ENCODE results near the gene DPP10.
A peak's percentile ranks its signal among the peaks of the same experiment; 100 is the strongest.

DPP10 gene

DNA sequence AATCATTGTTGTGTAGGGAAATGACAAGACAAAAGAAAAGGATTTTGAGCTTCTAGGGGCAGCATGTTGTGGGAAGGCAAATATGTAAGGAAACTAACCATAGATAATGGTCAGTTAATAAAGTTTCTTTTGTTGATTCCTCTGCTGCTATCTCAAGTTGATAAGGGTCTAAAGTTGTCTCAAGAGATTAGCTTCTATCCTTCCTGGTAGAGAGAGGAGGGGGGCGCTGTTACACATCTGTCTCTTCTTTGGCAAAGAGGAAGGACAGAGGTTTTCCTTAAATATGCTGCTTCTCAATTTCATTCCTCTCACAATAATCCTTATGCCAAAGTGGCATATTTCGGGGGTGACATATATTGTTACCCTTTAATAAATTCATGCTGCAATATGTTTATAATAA, 944.0 kb downstream of the DPP10 start:
- no peak overlapping the region for H3K27ac ChIP-seq
- CTCF ChIA-PET, result no interaction called here
- DNase-seq (ENCODE audit: low spot score), result no peak
- TF ChIP-seq, protein P1, sequence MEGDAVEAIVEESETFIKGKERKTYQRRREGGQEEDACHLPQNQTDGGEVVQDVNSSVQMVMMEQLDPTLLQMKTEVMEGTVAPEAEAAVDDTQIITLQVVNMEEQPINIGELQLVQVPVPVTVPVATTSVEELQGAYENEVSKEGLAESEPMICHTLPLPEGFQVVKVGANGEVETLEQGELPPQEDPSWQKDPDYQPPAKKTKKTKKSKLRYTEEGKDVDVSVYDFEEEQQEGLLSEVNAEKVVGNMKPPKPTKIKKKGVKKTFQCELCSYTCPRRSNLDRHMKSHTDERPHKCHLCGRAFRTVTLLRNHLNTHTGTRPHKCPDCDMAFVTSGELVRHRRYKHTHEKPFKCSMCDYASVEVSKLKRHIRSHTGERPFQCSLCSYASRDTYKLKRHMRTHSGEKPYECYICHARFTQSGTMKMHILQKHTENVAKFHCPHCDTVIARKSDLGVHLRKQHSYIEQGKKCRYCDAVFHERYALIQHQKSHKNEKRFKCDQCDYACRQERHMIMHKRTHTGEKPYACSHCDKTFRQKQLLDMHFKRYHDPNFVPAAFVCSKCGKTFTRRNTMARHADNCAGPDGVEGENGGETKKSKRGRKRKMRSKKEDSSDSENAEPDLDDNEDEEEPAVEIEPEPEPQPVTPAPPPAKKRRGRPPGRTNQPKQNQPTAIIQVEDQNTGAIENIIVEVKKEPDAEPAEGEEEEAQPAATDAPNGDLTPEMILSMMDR (conservative IDR thresholded peaks at IDR 0.05; ENCODE audit: low read depth), result no peak
- POLR2A ChIA-PET (ENCODE audit: low non-redundant PET), result no interaction called here

DNA sequence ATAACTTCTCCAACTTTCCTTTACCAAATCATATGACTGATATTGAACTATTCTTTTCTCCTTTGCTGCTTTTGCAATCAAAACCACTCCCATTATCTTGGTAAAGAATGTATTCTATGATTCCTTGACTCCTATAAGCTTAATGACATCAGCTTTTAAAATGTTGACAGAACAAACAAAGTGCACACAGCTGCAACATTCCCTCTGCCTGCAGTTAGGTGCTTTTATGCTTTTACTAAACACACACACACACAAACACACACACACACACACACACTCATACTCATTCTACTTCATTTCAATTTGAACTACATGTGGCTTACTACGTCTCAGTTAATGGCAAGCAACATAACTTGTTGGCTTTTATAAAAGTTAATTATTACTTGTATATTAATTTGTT, 946.6 kb downstream of the DPP10 start:
- DNase-seq (ENCODE audit: low spot score), result no peak
- ChIA-PET CTCF (interaction anchor here (0.5 to 0.6 kb wide), 3 partner anchors 42 to 914 kb away, joined by 3 to 4 read pairs (median 3); no protein-coding TSS in a partner anchor), POLR2A (ENCODE audit: low non-redundant PET) (no interaction called here)
- no peak overlapping the region for H3K27ac ChIP-seq
- TF ChIP-seq, protein P1 (conservative IDR thresholded peaks at IDR 0.05; ENCODE audit: low read depth), result no peak

DNA sequence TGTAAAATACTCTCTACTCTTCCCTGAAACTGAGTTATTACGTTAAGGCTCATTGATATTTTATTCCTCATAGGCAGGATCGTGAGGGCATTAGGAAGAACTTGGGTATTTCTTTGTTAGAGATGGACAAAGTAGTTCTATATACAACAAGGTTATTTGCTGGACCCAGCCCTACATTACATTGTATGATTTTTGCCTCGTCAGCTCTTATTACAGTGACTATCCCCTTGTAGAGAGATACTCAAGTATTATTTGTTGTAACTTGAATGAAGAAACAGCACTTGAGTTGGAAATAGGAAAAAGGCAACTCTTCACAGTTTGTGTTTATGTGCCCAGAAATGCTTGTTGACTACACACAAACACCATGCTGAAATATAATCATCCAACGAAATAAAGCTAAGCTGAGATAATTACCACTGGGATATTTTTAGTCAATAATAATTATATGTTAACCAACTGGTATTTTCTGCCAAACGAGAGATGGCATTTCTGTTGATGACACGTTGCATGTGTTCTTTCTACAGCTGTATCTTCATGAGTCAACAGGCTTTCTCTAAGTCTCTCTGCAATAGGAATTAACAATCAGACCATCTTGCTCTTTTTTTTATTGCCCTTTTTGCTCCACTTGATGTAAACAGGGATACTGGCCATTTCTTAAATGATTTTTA, 947.6 kb downstream of the DPP10 start:
- no peak for DNase-seq (ENCODE audit: low spot score)
- TF ChIP-seq, protein P1 (conservative IDR thresholded peaks at IDR 0.05; ENCODE audit: low read depth), result no peak
- POLR2A ChIA-PET (ENCODE audit: low non-redundant PET), result no interaction called here
- CTCF ChIA-PET, result no interaction called here
- H3K27ac ChIP-seq, result no peak overlapping the region

DNA sequence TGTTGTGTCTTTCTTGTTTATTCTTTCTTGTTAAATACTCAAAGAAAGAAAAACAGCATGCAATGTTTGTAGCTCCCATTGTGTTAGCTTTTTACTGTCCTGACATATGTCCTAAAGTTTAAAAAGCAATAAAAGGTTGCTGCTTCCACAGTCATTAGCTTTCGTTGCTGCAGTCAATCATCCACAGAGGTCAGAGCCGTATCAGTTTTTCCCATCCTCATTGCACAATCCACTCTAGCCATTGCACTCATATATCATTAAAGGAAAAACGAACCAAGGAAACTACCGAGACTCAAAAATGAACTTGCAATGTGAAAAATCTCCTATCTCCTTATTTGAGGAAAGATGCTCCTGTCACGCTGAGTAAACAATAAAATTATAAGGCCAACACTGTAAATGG, 954.1 kb downstream of the DPP10 start:
- CTCF ChIA-PET, result interaction anchor here (0.5 kb wide), 1 partner anchor 101 kb away, joined by 6 read pairs; no protein-coding TSS in a partner anchor
- POLR2A ChIA-PET (ENCODE audit: low non-redundant PET), result no interaction called here
- TF ChIP-seq, protein P1 (conservative IDR thresholded peaks at IDR 0.05; ENCODE audit: low read depth), result no peak
- DNase-seq (ENCODE audit: low spot score), result no peak
- no peak overlapping the region for H3K27ac ChIP-seq

DNA sequence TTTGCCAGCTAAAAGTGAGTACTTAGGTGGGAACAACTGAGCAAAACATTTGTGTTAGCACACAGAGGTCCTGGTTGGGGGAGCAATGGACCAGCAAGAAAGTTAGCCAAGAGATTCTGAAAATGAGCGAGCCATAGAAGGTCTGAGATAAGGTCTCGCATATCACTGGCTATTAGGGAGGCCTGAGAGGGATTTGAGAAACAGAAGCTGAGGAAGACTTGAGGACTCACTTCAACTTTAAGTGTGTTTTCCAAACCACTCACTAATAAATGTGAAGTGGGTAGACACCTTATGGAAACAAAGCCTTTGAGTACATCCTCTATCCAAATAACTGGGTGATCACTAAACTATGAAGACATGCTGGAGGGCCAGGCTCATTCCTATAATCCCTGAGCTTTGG, 958.5 kb downstream of the DPP10 start:
- POLR2A ChIA-PET (ENCODE audit: low non-redundant PET), result no interaction called here
- CTCF ChIA-PET, result no interaction called here
- no peak overlapping the region for H3K27ac ChIP-seq
- no peak for DNase-seq (ENCODE audit: low spot score)
- TF ChIP-seq, protein P1 (conservative IDR thresholded peaks at IDR 0.05; ENCODE audit: low read depth), result no peak

DNA sequence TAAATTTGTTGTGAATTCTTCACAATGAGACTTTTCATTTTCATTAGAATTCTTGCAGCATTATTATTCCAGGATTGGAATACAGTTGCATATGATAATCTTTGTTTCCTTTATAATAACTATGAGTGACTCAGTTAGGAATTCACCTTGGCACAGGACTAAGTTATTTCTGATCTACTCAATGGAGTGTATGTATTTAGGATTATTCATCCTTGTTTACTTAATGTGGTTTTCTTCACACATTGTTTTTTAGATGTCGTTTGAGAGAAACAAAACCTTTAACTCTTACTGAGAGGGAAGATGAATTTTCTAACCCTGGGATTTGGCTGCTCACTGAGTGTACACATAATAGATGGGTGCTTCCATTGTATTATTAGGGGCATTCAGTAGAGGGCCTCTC, 970.1 kb downstream of the DPP10 start:
- CTCF ChIA-PET, result no interaction called here
- H3K27ac ChIP-seq, result no peak overlapping the region
- TF ChIP-seq, protein P1 (conservative IDR thresholded peaks at IDR 0.05; ENCODE audit: low read depth), result no peak
- DNase-seq (ENCODE audit: low spot score), result peak; percentile 17
- POLR2A ChIA-PET (ENCODE audit: low non-redundant PET), result no interaction called here
